Fibroblast of lung (primary cell): ENCODE results near the gene ZNF423. TPM values are rescaled to one million over a fixed set of nuclear protein-coding genes. Genes with fewer than 3 reads are reported as not detected.

Experiments used
- DNase-seq, 2 donors: peaks; one replicate each; pipeline versions ENCODE4 v3.0.0 to v3.0.0-alpha.2; 2010; ENCODE audit warnings: low read depth in 2 of 2
- H2AFZ ChIP-seq: 2 replicates; pipeline ENCODE4 v1.5.1; 2012; ENCODE audit warnings: low read length, control low read depth, inconsistent platforms
- H3K27ac ChIP-seq: 2 replicates; pipeline ENCODE4 v1.5.1; 2011; ENCODE audit warnings: low read length, control low read depth; ENCODE audit not compliant: insufficient read depth
- H3K27me3 ChIP-seq: 2 replicates; pipeline ENCODE4 v1.5.1; 2011; ENCODE audit warnings: mild to moderate bottlenecking, low read length; ENCODE audit not compliant: control insufficient read depth, insufficient read depth
- H3K36me3 ChIP-seq: 2 replicates; pipeline ENCODE4 v1.5.1; 2011; ENCODE audit warnings: low read length; ENCODE audit not compliant: control insufficient read depth, insufficient read depth
- H3K4me1 ChIP-seq: 2 replicates; pipeline ENCODE4 v1.5.1; 2011; ENCODE audit warnings: low read length; ENCODE audit not compliant: control insufficient read depth, insufficient read depth; ENCODE audit errors: extremely low read depth
- H3K4me2 ChIP-seq: 2 replicates; pipeline ENCODE4 v1.5.1; 2011; ENCODE audit warnings: low read length, control low read depth; ENCODE audit not compliant: insufficient read depth; ENCODE audit errors: extremely low read depth
- H3K4me3 ChIP-seq, 4 experiments: fragments of 200-600 bp in 1 of 4; sonication (generic) in 1 of 4; replicated peaks in 1 of 4; 2 replicates each; pipeline ENCODE4 v1.5.1; 2011 to 2016; ENCODE audit warnings: low read length in 4 of 4, low read depth in 3 of 4, mild to moderate bottlenecking in 3 of 4, control low read depth in 2 of 4, inconsistent platforms in 1 of 4, mixed read lengths in 1 of 4; ENCODE audit not compliant: insufficient read depth in 1 of 4; ENCODE audit errors: control extremely low read depth in 1 of 4
- H3K79me2 ChIP-seq: 2 replicates; pipeline ENCODE4 v1.5.1; 2012; ENCODE audit warnings: mild to moderate bottlenecking, low read length, inconsistent platforms; ENCODE audit not compliant: control insufficient read depth, insufficient read depth
- H3K9ac ChIP-seq: 2 replicates; pipeline ENCODE4 v1.5.1; 2011; ENCODE audit warnings: mild to moderate bottlenecking, low read length, control low read depth; ENCODE audit not compliant: insufficient read depth
- H3K9me3 ChIP-seq: 2 replicates; pipeline ENCODE4 v1.5.1; 2012; ENCODE audit warnings: low read depth, low read length; ENCODE audit not compliant: control insufficient read depth, insufficient read depth
- H4K20me1 ChIP-seq: 2 replicates; pipeline ENCODE4 v1.5.1; 2011; ENCODE audit warnings: low read length; ENCODE audit not compliant: control insufficient read depth, insufficient read depth; ENCODE audit errors: extremely low read depth
- EZH2 ChIP-seq: IDR thresholded peaks from 2 replicates; pipeline ENCODE4 v1.5.1; 2012; ENCODE audit warnings: low read length, control low read depth, mild to moderate bottlenecking; ENCODE audit errors: missing control alignments
- polyA plus RNA-seq, 2 donors: library from polyadenylated mRNA; depleted of rRNA in 1 of 2; stranded (reverse) in 1 of 2; unstranded in 1 of 2; fragments of >200 nt; gene quantifications; 2 replicates each; pipeline ENCODE4 v1.2.1, GENCODE V29; 2011 to 2012; ENCODE audit warnings: missing spikeins in 1 of 2
- total RNA-seq: library from RNA; depleted of rRNA; stranded (reverse); fragments of >200 nt; gene quantifications from 2 replicates; pipeline ENCODE4 v1.2.1, GENCODE V29; 2014
- TF ChIP-seq, protein P1 (sequence below), 2 donors: IDR thresholded peaks in 1 of 2; conservative IDR thresholded peaks in 1 of 2; 1 replicate in 1 of 2; 2 replicates in 1 of 2; pipeline ENCODE4 v1.5.1; 2011 to 2012; ENCODE audit warnings: low read length in 2 of 2, control low read depth in 1 of 2, inconsistent platforms in 1 of 2, low read depth in 1 of 2, mild to moderate bottlenecking in 1 of 2

The ZNF423 gene
- total and polyA plus RNA-seq, 2 donors (not counting 1 experiment from before 2014, with no cell fraction given), result 0.07 to 0.17 TPM

DNA sequence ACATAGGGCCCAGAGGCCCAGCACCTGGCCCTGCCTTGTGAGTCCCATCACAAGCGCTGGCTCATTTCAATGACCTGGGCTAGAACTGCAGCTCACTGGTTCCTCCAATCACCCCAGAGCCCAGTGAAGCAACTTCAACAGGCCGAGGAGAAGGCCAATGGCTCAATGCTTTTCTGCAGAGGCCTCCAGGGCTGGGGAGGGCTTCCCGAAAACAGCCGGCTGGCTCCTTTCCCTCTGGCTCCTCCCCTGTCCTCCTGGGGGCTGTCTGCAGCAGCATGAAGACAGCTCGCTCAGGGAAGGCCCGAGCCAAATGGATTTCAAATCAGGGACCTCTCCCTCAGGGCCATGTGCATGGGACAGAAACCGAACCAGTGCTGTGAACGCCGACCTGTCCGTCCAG, 121.6 kb downstream of the ZNF423 start:
- no peak for TF ChIP-seq EZH2
- TF ChIP-seq, protein P1, sequence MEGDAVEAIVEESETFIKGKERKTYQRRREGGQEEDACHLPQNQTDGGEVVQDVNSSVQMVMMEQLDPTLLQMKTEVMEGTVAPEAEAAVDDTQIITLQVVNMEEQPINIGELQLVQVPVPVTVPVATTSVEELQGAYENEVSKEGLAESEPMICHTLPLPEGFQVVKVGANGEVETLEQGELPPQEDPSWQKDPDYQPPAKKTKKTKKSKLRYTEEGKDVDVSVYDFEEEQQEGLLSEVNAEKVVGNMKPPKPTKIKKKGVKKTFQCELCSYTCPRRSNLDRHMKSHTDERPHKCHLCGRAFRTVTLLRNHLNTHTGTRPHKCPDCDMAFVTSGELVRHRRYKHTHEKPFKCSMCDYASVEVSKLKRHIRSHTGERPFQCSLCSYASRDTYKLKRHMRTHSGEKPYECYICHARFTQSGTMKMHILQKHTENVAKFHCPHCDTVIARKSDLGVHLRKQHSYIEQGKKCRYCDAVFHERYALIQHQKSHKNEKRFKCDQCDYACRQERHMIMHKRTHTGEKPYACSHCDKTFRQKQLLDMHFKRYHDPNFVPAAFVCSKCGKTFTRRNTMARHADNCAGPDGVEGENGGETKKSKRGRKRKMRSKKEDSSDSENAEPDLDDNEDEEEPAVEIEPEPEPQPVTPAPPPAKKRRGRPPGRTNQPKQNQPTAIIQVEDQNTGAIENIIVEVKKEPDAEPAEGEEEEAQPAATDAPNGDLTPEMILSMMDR (conservative IDR thresholded peaks at IDR 0.05 in 1 of 2, IDR thresholded peaks at IDR 0.05 in 1 of 2; ENCODE audit: low read depth in 1 of 2, low read length in 2 of 2), result no peak
- no peaks in the 10 kb centered on the region for H3K36me3 ChIP-seq
- no peak for DNase-seq
- H3K27me3 ChIP-seq, result no peaks in the 10 kb centered on the region
- H3K4me1 ChIP-seq, result no peaks in the 10 kb centered on the region
- H2AFZ ChIP-seq, result no peak overlapping the region
- no peaks in the 10 kb centered on the region for H4K20me1 ChIP-seq
- H3K79me2 ChIP-seq, result no peaks in the 10 kb centered on the region
- no peak overlapping the region for H3K4me2 ChIP-seq
- no peak overlapping the region for H3K9ac ChIP-seq
- H3K27ac ChIP-seq, result no peak overlapping the region
- H3K9me3 ChIP-seq, result no peaks in the 10 kb centered on the region
- H3K4me3 ChIP-seq, result no peak overlapping the region

DNA sequence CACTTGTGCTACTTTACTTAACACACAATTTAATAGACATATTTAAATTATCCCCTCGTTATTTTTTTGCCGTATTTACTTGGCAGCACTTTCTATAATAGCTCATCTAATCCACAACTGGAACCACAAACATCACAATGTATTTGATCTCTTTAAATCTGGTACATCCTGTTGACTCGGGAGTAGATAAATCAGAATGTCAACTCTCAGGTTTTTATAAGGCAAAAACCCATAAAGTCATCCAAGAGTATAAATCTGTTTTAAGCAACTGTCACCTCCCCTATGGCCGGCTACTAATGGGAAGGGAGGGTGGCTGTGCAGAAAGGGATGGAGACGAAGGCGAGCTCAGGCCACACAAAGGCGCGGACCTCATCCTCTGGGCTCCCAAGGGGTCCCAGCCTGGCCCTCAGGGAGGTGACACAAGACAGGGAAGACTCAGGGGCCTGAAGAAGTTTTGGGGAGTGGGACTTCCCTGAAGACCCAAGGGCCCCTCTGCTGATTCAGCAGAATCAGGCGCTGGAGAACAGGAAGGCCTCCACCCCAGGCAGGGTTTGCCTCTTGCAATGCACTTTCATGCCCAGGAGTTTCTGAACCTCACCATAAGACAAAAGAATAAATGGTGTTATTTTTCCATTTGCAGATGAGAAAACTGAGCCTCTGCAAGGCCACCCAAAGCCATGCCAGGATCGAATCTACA, 122.5 kb downstream of the ZNF423 start:
- Histone ChIP-seq H3K27ac (no peak overlapping the region), H3K4me1 (no peaks in the 10 kb centered on the region), H3K27me3 (no peaks in the 10 kb centered on the region), H3K79me2 (no peaks in the 10 kb centered on the region), H3K36me3 (no peaks in the 10 kb centered on the region), H4K20me1 (no peaks in the 10 kb centered on the region), H2AFZ (no peak overlapping the region), H3K4me3 (no peak overlapping the region), H3K4me2 (no peak overlapping the region), H3K9ac (no peak overlapping the region), H3K9me3 (no peaks in the 10 kb centered on the region)
- no peak for DNase-seq
- TF ChIP-seq EZH2, result no peak
- TF ChIP-seq, protein P1 (conservative IDR thresholded peaks at IDR 0.05 in 1 of 2, IDR thresholded peaks at IDR 0.05 in 1 of 2; ENCODE audit: low read depth in 1 of 2, low read length in 2 of 2), result no peak

DNA sequence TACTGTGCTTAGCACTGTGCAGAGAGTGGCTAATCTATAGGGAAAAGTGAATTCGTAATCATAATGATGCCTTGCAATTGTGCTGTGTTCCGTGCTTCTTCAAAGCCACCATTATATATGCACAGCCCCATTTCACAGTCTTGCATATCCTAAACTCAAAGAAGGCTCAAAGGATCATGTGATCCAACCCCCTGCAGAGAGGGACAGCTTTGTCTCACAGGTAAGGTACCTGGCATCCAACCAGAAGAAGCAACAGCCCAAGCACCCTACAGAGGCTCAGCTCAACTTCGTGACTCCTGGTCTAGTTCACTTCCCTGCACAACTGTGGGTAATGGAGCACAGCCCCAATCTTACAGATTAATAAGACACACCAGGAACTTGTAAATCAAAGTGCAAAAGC, 124.0 kb downstream of the ZNF423 start:
- Histone ChIP-seq H3K79me2 (no peaks in the 10 kb centered on the region), H3K4me1 (no peaks in the 10 kb centered on the region), H4K20me1 (no peaks in the 10 kb centered on the region), H3K4me2 (no peak overlapping the region), H3K4me3 (no peak overlapping the region), H3K9ac (no peak overlapping the region), H3K9me3 (no peaks in the 10 kb centered on the region), H2AFZ (no peak overlapping the region), H3K27ac (no peak overlapping the region), H3K36me3 (no peaks in the 10 kb centered on the region), H3K27me3 (no peaks in the 10 kb centered on the region)
- no peak for DNase-seq
- TF ChIP-seq, protein P1 (conservative IDR thresholded peaks at IDR 0.05 in 1 of 2, IDR thresholded peaks at IDR 0.05 in 1 of 2; ENCODE audit: low read depth in 1 of 2, low read length in 2 of 2), result no peak
- TF ChIP-seq EZH2, result no peak
